IMR-90 (cell line): Measurements from ENCODE around the gene RASSF6. TPM values are rescaled to one million over a fixed set of nuclear protein-coding genes. Genes with fewer than 3 reads are reported as not detected.

Experiments used
- ATAC-seq: fragments of 200-7000 bp; cut with Tn5 transposase; 2 replicates; pipeline ENCODE4 v1.9.1; 2020; ENCODE audit warnings: low read depth, mild to moderate bottlenecking, moderate library complexity
- BruUV-seq: library from RNA; stranded (reverse); fragments of 400-500 nt; replicated peaks from 2 replicates; lab custom pipeline; 2021; lab: Mats Ljungman, UMichigan
- CTCF ChIA-PET: fragments of 300-600 bp; formaldehyde crosslinking; extraction: SDS; loops from one replicate; lab custom pipeline; 2021; ENCODE audit warnings: antibody characterized with exemption; lab: Yijun Ruan, JAX
- POLR2A ChIA-PET: fragments of 300-600 bp; sonication (Branson Sonifier 250); formaldehyde crosslinking; loops from one replicate; lab custom pipeline; 2022; ENCODE audit warnings: antibody characterized with exemption; ENCODE audit not compliant: unreplicated experiment; lab: Charles Lee
- DNase-seq: peaks from one replicate; pipeline ENCODE4 v3.0.0; 2013
- H2AFZ ChIP-seq: replicated peaks from 2 replicates; pipeline ENCODE3; 2013; ENCODE audit warnings: low read length, mild to moderate bottlenecking; ENCODE audit not compliant: poor library complexity
- H2AK5ac ChIP-seq: 2 replicates; pipeline ENCODE4 v1.6.1; 2013; ENCODE audit warnings: low read depth, low read length, inconsistent platforms
- H2AK9ac ChIP-seq: replicated peaks from 2 replicates; pipeline ENCODE3; 2013; ENCODE audit warnings: mild to moderate bottlenecking, low read depth, low read length, moderate library complexity; ENCODE audit not compliant: poor library complexity
- H2BK120ac ChIP-seq: 2 replicates; pipeline ENCODE4 v1.6.1; 2013; ENCODE audit warnings: low read depth, low read length, inconsistent platforms
- H2BK15ac ChIP-seq: 3 replicates; pipeline ENCODE4 v1.6.1; 2013; ENCODE audit warnings: low read depth, low read length, inconsistent platforms
- H2BK20ac ChIP-seq: 2 replicates; pipeline ENCODE4 v1.6.1; 2013; ENCODE audit warnings: low read depth, mild to moderate bottlenecking, inconsistent platforms, low read length, moderate library complexity
- H2BK5ac ChIP-seq: 2 replicates; pipeline ENCODE4 v1.6.1; 2013; ENCODE audit warnings: mild to moderate bottlenecking, low read depth, low read length, inconsistent platforms; ENCODE audit not compliant: poor library complexity, severe bottlenecking
- H3K14ac ChIP-seq: replicated peaks from 2 replicates; pipeline ENCODE4 v1.6.1; 2013; ENCODE audit warnings: low read depth, low read length, inconsistent platforms
- H3K18ac ChIP-seq: 2 replicates; pipeline ENCODE4 v1.6.1; 2013; ENCODE audit warnings: low read depth, low read length, control low read depth
- H3K23ac ChIP-seq: 2 replicates; pipeline ENCODE4 v1.6.1; 2013; ENCODE audit warnings: low read depth, low read length, inconsistent platforms
- H3K27ac ChIP-seq: 2 replicates; pipeline ENCODE4 v1.5.1; 2013; ENCODE audit warnings: mild to moderate bottlenecking, control low read depth, low read length; ENCODE audit not compliant: insufficient read depth
- H3K27me3 ChIP-seq: 2 replicates; pipeline ENCODE4 v1.6.1; 2013; ENCODE audit warnings: low read length; ENCODE audit not compliant: control insufficient read depth, insufficient read depth
- H3K36me3 ChIP-seq: 2 replicates; pipeline ENCODE4 v1.6.1; 2013; ENCODE audit warnings: low read length, mixed read lengths; ENCODE audit not compliant: control insufficient read depth, insufficient read depth
- H3K4ac ChIP-seq: 2 replicates; pipeline ENCODE4 v1.6.1; 2013; ENCODE audit warnings: low read depth, low read length, inconsistent platforms
- H3K4me1 ChIP-seq: 2 replicates; pipeline ENCODE4 v1.6.1; 2013; ENCODE audit warnings: low read length, mixed read lengths; ENCODE audit not compliant: control insufficient read depth, insufficient read depth
- H3K4me2 ChIP-seq: 2 replicates; pipeline ENCODE4 v1.6.1; 2013; ENCODE audit warnings: low read depth, mild to moderate bottlenecking, control low read depth, low read length, moderate library complexity
- H3K4me3 ChIP-seq: 2 replicates; pipeline ENCODE4 v1.5.1; 2013; ENCODE audit warnings: low read depth, mild to moderate bottlenecking, control low read depth, low read length, moderate library complexity; ENCODE audit not compliant: insufficient read depth
- H3K56ac ChIP-seq: 2 replicates; pipeline ENCODE4 v1.6.1; 2013; ENCODE audit warnings: low read length, inconsistent platforms; ENCODE audit not compliant: insufficient read depth; ENCODE audit errors: extremely low read depth
- H3K79me1 ChIP-seq, 2 experiments: 2 replicates each; pipeline ENCODE4 v1.6.1; 2013; ENCODE audit warnings: low read length in 2 of 2, inconsistent platforms in 1 of 2, low read depth in 1 of 2
- H3K9ac ChIP-seq: 2 replicates; pipeline ENCODE4 v1.6.1; 2013; ENCODE audit warnings: low read depth, low read length, control low read depth
- H3K9me1 ChIP-seq: 2 replicates; pipeline ENCODE4 v1.6.1; 2013; ENCODE audit warnings: low read length, inconsistent platforms; ENCODE audit not compliant: insufficient read depth
- H3K9me3 ChIP-seq: 2 replicates; pipeline ENCODE4 v1.6.1; 2013; ENCODE audit warnings: low read length; ENCODE audit not compliant: control insufficient read depth, insufficient read depth
- H4K20me1 ChIP-seq: 2 replicates; pipeline ENCODE4 v1.6.1; 2013; ENCODE audit warnings: low read length, inconsistent platforms; ENCODE audit not compliant: insufficient read depth
- H4K5ac ChIP-seq: 2 replicates; pipeline ENCODE4 v1.6.1; 2013; ENCODE audit warnings: mild to moderate bottlenecking, low read depth, low read length, control low read depth
- H4K8ac ChIP-seq, 2 experiments: 2 replicates each; pipeline ENCODE4 v1.6.1; 2013; ENCODE audit warnings: low read depth in 2 of 2, low read length in 2 of 2, control low read depth in 1 of 2, inconsistent platforms in 1 of 2
- H4K91ac ChIP-seq: 2 replicates; pipeline ENCODE4 v1.6.1; 2013; ENCODE audit warnings: low read depth, low read length, inconsistent platforms; ENCODE audit not compliant: insufficient read depth
- BHLHE40 ChIP-seq: fragments of 150-350 bp; IDR thresholded peaks from 2 replicates; pipeline ENCODE4 v1.6.1; 2016; ENCODE audit warnings: mild to moderate bottlenecking, low read depth, low read length
- CEBPB ChIP-seq: IDR thresholded peaks from 2 replicates; pipeline ENCODE4 v1.6.1; 2012; ENCODE audit warnings: low read depth, low read length, improper control_type of control experiment
- CHD1 ChIP-seq: IDR thresholded peaks from 2 replicates; pipeline ENCODE4 v1.6.1; 2012; ENCODE audit warnings: low read depth, low read length, improper control_type of control experiment
- FOS ChIP-seq: fragments of 150-350 bp; IDR thresholded peaks from 2 replicates; pipeline ENCODE4 v1.6.1; 2016; ENCODE audit warnings: low read depth, low read length
- MAFK ChIP-seq: IDR thresholded peaks from 2 replicates; pipeline ENCODE4 v1.6.1; 2012; ENCODE audit warnings: low read depth, low read length, improper control_type of control experiment
- MAZ ChIP-seq: IDR thresholded peaks from 2 replicates; pipeline ENCODE4 v1.6.1; 2012; ENCODE audit warnings: low read depth, mild to moderate bottlenecking, low read length, improper control_type of control experiment, moderate library complexity, borderline replicate concordance
- MXI1 ChIP-seq: IDR thresholded peaks from 2 replicates; pipeline ENCODE4 v1.6.1; 2012; ENCODE audit warnings: low read depth, mild to moderate bottlenecking, low read length, moderate library complexity, borderline replicate concordance
- NFE2L2 ChIP-seq: fragments of 150-350 bp; IDR thresholded peaks from 2 replicates; pipeline ENCODE4 v1.6.1; 2016; ENCODE audit warnings: low read depth, mild to moderate bottlenecking, low read length
- POLR2A ChIP-seq: IDR thresholded peaks from 2 replicates; pipeline ENCODE4 v1.6.1; 2012; ENCODE audit warnings: mild to moderate bottlenecking, low read depth, low read length
- RAD21 ChIP-seq: IDR thresholded peaks from 2 replicates; pipeline ENCODE4 v1.6.1; 2012; ENCODE audit warnings: low read length, improper control_type of control experiment
- RCOR1 ChIP-seq: IDR thresholded peaks from 2 replicates; pipeline ENCODE4 v1.6.1; 2012; ENCODE audit warnings: mild to moderate bottlenecking, low read length, improper control_type of control experiment; ENCODE audit not compliant: insufficient replicate concordance
- RFX5 ChIP-seq: IDR thresholded peaks from 2 replicates; pipeline ENCODE4 v1.8.0; 2012; ENCODE audit warnings: low read depth, mild to moderate bottlenecking, low read length, moderate library complexity
- SMC3 ChIP-seq: fragments of 150-350 bp; IDR thresholded peaks from 2 replicates; pipeline ENCODE4 v1.6.1; 2016; ENCODE audit warnings: low read depth, mild to moderate bottlenecking, antibody characterized with exemption, low read length, moderate library complexity
- dilution Hi-C: fragments of 300-500 bp; cut with HindIII; formaldehyde crosslinking; loops from one replicate; pipeline ENCODE4 v1.14.3; 2018; ENCODE audit warnings: low sequenced_read_pairs; ENCODE audit not compliant: unreplicated experiment
- in situ Hi-C: fragments of 300-500 bp; cut with MboI; formaldehyde crosslinking; loops from 3 replicates; pipeline ENCODE4 v1.14.3; 2019; ENCODE audit warnings: low sequenced_read_pairs, inconsistent platforms, mixed read lengths
- intact Hi-C: fragments of 100-400 bp; cut with micrococcal nuclease; formaldehyde crosslinking; loops from 2 replicates; pipeline ENCODE4 v1.10.0; 2022
- polyA plus RNA-seq, 3 experiments: library from polyadenylated mRNA; depleted of rRNA; stranded (reverse); fragments of >200 nt; gene quantifications; 2 replicates each; pipeline ENCODE4 v1.2.3, GENCODE V29; 2012; ENCODE audit warnings: low replicate concordance in 1 of 3
- total RNA-seq: library from RNA; depleted of rRNA; stranded (reverse); fragments of >200 nt; gene quantifications from 2 replicates; pipeline ENCODE4 v1.2.3, GENCODE V29; 2012
- TF ChIP-seq, protein P1 (sequence below): fragments of 150-350 bp; IDR thresholded peaks from 2 replicates; pipeline ENCODE4 v1.6.1; 2016; ENCODE audit warnings: low read depth, mild to moderate bottlenecking, low read length, moderate library complexity, borderline replicate concordance
- TF ChIP-seq, protein P2 (sequence below): fragments of 150-350 bp; IDR thresholded peaks from 2 replicates; pipeline ENCODE4 v1.6.1; 2017; ENCODE audit warnings: mild to moderate bottlenecking, antibody characterized with exemption, low read length, low read depth
- TF ChIP-seq, protein P3 (sequence below): conservative IDR thresholded peaks from 2 replicates; pipeline ENCODE4 v1.5.1; 2012; ENCODE audit warnings: mild to moderate bottlenecking, low read depth, low read length, improper control_type of control experiment

The RASSF6 gene
- total and polyA plus RNA-seq, 2 of the 4 experiments (the other 2 are of a cell fraction): not detected

DNA sequence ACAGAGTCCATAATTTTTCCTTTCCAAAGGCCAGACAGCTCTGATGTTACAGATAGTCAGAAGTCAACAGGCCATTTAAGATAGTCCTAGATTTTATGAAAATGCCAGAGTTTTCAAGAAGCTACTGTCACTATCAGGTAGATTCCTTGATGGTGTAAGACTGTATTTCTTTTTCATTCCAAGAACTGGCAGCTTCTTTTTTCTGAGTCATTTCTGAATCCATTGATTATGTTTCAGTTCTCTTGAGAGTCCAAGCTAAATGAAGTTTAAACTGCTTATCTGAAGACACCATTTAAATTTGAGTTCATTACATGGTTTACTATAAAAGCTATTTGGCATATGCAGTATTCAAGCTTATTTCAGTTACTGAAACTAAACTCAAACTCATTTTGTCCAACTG is 44.6 kb downstream of the RASSF6 start:
- H4K20me1 ChIP-seq: no peaks in the 10 kb centered on the region
- H3K23ac ChIP-seq: no peak overlapping the region
- no peak overlapping the region for H3K56ac ChIP-seq
- intact Hi-C loops: loop anchor here (10.0 kb wide), 3 partner anchors 149 to 459 kb away; partner anchors contain the start of gene CXCL3
- H4K8ac ChIP-seq: no peak overlapping the region
- no peaks in the 10 kb centered on the region for H3K4me1 ChIP-seq
- no peak overlapping the region for H3K4ac ChIP-seq
- dilution Hi-C loops: no loop called here
- no peak overlapping the region for H4K5ac ChIP-seq
- no TSS peak for BruUV-seq
- in situ Hi-C loops: no loop called here
- DNase-seq: no peak
- POLR2A ChIA-PET: interaction anchor here (0.5 kb wide), 1 partner anchor 316 kb away, joined by 3 read pairs; no protein-coding TSS in a partner anchor
- no peak overlapping the region for H2AK5ac ChIP-seq
- no peak overlapping the region for H3K4me2 ChIP-seq
- H3K4me3 ChIP-seq: no peak overlapping the region
- H3K18ac ChIP-seq: no peak overlapping the region
- no peaks in the 10 kb centered on the region for H3K36me3 ChIP-seq
- no peak overlapping the region for H2BK20ac ChIP-seq
- CTCF ChIA-PET: no interaction called here
- no peak overlapping the region for H2AFZ ChIP-seq
- H4K91ac ChIP-seq: no peak overlapping the region
- no peak for ATAC-seq
- H2BK5ac ChIP-seq: no peak overlapping the region
- no peak overlapping the region for H2BK15ac ChIP-seq
- no peak overlapping the region for H3K27ac ChIP-seq
- H3K9ac ChIP-seq: no peak overlapping the region
- TF ChIP-seq CEBPB (no peak), FOS (no peak), MAZ (no peak), RCOR1 (no peak), RFX5 (no peak), POLR2A (no peak), MAFK (no peak), CHD1 (no peak), NFE2L2 (no peak), BHLHE40 (no peak), SMC3 (no peak), RAD21 (no peak), MXI1 (no peak)
- TF ChIP-seq, protein P1, sequence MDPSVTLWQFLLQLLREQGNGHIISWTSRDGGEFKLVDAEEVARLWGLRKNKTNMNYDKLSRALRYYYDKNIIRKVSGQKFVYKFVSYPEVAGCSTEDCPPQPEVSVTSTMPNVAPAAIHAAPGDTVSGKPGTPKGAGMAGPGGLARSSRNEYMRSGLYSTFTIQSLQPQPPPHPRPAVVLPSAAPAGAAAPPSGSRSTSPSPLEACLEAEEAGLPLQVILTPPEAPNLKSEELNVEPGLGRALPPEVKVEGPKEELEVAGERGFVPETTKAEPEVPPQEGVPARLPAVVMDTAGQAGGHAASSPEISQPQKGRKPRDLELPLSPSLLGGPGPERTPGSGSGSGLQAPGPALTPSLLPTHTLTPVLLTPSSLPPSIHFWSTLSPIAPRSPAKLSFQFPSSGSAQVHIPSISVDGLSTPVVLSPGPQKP: no peak
- TF ChIP-seq, protein P2, sequence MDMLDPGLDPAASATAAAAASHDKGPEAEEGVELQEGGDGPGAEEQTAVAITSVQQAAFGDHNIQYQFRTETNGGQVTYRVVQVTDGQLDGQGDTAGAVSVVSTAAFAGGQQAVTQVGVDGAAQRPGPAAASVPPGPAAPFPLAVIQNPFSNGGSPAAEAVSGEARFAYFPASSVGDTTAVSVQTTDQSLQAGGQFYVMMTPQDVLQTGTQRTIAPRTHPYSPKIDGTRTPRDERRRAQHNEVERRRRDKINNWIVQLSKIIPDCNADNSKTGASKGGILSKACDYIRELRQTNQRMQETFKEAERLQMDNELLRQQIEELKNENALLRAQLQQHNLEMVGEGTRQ: no peak
- TF ChIP-seq, protein P3, sequence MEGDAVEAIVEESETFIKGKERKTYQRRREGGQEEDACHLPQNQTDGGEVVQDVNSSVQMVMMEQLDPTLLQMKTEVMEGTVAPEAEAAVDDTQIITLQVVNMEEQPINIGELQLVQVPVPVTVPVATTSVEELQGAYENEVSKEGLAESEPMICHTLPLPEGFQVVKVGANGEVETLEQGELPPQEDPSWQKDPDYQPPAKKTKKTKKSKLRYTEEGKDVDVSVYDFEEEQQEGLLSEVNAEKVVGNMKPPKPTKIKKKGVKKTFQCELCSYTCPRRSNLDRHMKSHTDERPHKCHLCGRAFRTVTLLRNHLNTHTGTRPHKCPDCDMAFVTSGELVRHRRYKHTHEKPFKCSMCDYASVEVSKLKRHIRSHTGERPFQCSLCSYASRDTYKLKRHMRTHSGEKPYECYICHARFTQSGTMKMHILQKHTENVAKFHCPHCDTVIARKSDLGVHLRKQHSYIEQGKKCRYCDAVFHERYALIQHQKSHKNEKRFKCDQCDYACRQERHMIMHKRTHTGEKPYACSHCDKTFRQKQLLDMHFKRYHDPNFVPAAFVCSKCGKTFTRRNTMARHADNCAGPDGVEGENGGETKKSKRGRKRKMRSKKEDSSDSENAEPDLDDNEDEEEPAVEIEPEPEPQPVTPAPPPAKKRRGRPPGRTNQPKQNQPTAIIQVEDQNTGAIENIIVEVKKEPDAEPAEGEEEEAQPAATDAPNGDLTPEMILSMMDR: no peak
- H3K9me3 ChIP-seq: no peaks in the 10 kb centered on the region
- no peaks in the 10 kb centered on the region for H3K9me1 ChIP-seq
- H3K79me1 ChIP-seq: no peaks in the 10 kb centered on the region
- H3K27me3 ChIP-seq: no peaks in the 10 kb centered on the region
- H3K14ac ChIP-seq: no peak overlapping the region
- H2AK9ac ChIP-seq: no peak overlapping the region
- no peak overlapping the region for H2BK120ac ChIP-seq
